RPMI7951 (cell line): ENCODE data around the gene TP73. TPM values are rescaled to one million over a fixed set of nuclear protein-coding genes. Genes with fewer than 3 reads are reported as not detected.
"Not testable (repeated sequence)": the region's sequence is repeated elsewhere in the genome, so short reads cannot be mapped to it uniquely, and the experiment has no call there.

Experiments used
- DNase-seq: peaks from one replicate; pipeline ENCODE4 v3.0.0-alpha.2; 2012; ENCODE audit warnings: low read depth
- total RNA-seq: library from RNA; depleted of rRNA; stranded (reverse); fragments of >200 nt; shearing (Covaris generic); gene quantifications from 2 replicates; pipeline ENCODE4 v1.2.3, GENCODE V29; 2014

Gene TP73
- total RNA-seq, 1 experiment from 2014 or later = not detected

GRCh38 chr1:3742439-3743298 is 90.4 kb downstream of the TP73 start:
- DNase-seq = no peak

GRCh38 chr1:3743421-3743820 is 91.1 kb downstream of the TP73 start:
- no peak for DNase-seq

GRCh38 chr1:3743826-3744225 is 91.5 kb downstream of the TP73 start:
- no peak for DNase-seq

GRCh38 chr1:3744646-3745045 is 92.3 kb downstream of the TP73 start:
- DNase-seq = no peak

- DNase-seq = no peak
These were observed 92.8 kb downstream of the TP73 start for GRCh38 chr1:3745071-3745470.

- no peak for DNase-seq
These were observed 93.5 kb downstream of the TP73 start for GRCh38 chr1:3745590-3746381.

- no peak for DNase-seq
These were observed 94.1 kb downstream of the TP73 start for GRCh38 chr1:3746389-3746829.

- peak; percentile 67 for DNase-seq
These were observed 94.7 kb downstream of the TP73 start for GRCh38 chr1:3746830-3747521.

GRCh38 chr1:3747522-3747848 is 95.2 kb downstream of the TP73 start:
- DNase-seq = no peak

- DNase-seq = no peak
These were observed 95.6 kb downstream of the TP73 start for GRCh38 chr1:3747903-3748302.

- DNase-seq = not testable (repeated sequence)
These were observed 96.1 kb downstream of the TP73 start for GRCh38 chr1:3748316-3748900.

- DNase-seq = no peak
These were observed 97.2 kb downstream of the TP73 start for GRCh38 chr1:3749512-3749911.

GRCh38 chr1:3750741-3751140 is 98.4 kb downstream of the TP73 start:
- no peak for DNase-seq

- no peak for DNase-seq
These were observed 100.2 kb downstream of the TP73 start, which contains the start of gene CCDC27 for GRCh38 chr1:3752400-3752945. Gene CCDC27 (plus strand): TSS chr1:3752450. CDS start chr1:3752482, 32 bp downstream.

- no peak for DNase-seq
These were observed 101.5 kb downstream of the TP73 start for GRCh38 chr1:3753656-3754454.

- DNase-seq = no peak
These were observed 104.1 kb downstream of the TP73 start for GRCh38 chr1:3756394-3756793.

- DNase-seq = no peak
These were observed 106.8 kb downstream of the TP73 start for GRCh38 chr1:3759164-3759563.

- DNase-seq = no peak
These were observed 107.5 kb downstream of the TP73 start for GRCh38 chr1:3759796-3760195.

GRCh38 chr1:3761296-3762010 is 109.1 kb downstream of the TP73 start:
- DNase-seq = no peak
